ENCODE measurements around the gene USP28.
"Not testable (repeated sequence)": the region's sequence is repeated elsewhere in the genome, so short reads cannot be mapped to it uniquely, and the experiment has no call there.

USP28 gene

DNA sequence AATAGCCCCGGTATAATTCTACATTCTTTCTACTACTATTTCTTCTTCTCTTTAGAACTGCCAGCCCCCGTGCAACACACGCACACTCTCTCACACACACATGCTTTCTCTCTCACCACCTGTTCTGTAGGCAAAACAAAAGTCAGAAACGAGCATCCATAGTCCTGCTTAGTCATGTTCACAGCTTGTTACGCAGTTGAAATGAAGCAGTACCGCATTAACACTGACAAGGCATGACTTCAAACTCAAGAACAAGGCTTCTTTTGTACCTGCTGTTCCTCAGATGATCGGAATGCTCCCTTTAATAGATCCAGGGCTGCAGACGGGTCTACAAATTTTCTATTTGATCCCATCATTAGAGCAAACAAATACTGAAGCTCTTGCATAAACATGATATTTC is 42.2 kb downstream of the USP28 start:
- no peak for DNase-seq

DNA sequence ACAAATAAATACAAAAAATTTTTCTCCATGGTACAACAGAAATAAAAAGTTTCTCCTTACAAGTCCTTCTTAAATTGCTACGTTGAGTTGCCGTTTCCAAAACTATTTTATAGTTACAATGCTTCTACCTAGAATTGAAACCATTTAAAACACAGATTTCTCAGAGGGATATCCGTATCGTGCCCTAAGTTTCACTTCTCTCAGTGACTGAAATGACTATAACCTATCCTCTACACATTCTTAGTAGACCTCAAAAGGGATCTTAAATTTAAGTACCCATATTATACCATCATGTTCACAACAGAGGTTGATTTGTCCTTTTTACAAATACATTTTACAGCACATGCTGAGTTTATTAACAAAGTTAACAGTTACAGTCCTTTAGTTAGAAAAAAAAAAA is 44.1 kb downstream of the USP28 start:
- DNase-seq: no peak

DNA sequence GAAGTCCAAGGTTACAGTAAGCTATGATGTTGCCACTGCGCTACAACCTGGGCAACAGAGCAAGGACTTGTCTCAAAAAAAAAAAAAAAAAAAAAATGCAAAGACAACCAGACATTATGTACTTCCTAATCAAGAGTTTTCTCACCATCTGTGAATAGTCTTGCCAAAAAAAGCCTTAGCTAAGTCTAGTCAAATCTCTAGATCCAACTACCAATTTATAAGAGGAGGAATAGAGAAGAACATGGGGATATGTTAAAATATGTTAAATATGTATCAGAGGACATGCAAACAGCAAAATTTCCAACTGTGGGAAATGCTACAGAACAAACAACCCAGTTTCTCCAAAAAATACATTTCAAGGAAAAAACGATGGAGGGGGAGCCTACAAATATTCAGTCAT is 45.6 kb downstream of the USP28 start:
- DNase-seq: no peak

DNA sequence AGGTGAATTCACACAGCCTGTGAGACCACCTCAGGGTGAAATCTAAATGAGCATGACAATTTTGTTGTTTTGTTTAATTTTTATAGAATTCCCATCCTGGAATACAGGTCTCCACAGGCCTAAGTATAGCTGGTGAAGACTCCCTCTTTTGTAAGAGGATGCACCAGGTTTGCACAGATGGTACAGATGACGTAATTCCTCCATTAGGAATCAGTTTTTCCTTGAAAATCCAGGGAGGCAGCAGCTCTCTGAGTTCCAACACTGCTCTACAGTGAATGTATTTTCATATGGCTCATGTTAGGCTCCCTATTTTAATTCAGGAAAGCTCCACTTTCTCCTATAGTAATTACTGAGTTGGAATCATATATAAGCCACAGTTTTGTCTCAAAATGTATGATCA is 47.2 kb downstream of the USP28 start:
- DNase-seq: no peak

DNA sequence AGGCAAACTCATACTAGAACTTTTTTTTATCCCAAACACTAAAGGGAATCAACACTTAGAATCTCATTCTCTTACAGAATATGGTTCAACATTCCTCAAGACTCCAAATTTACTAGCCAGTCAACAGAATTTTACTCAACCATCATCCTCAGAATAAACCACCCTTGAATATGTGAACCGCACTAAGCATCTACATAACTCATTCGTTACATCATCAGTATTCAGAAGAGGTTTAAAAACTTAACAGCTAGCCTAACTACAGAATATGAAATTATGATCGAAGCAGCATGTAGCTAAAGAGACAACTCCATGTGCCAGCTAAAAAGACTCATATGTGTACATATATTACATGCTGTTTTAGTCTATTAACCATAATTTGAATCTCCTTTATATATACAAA is 47.9 kb downstream of the USP28 start:
- DNase-seq: no peak

DNA sequence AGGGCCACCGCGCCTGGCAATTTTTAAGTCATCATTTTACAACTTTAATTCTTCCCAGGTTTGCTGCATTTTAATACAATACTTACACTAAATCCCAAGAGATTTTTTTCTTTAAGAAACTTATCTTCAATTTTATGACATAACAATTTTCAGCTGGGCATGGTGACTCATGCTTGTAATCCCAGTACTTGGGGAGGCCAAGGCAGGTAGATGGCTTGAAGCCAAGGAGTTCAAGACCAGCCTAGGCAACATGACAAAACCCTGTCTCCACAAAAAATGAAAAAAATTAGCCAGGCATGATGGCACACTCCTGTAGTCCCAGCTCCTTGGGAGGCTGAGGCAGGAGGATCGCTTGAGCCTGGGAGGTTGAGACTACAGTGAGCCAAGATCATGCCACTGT is 56.9 kb downstream of the USP28 start:
- no peak for DNase-seq

DNA sequence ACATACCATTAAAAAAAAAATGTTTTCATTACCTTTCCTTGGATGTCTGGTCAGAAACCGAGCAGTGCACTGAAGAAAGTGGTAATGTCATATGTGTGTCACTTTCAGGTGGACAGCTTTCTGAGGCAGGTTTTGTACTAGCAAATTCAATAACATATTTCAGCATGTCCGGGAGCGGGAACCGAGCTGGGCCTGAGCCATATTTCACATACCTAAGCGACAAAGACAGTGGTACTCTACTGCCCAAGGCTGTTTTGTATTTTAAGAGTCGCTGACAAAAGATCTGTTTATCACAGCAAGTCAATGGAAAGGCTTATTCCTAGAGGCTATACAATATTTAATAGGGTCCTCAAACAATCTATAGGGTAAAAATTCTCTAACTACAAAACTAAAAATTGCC is 57.7 kb downstream of the USP28 start:
- no peak for DNase-seq

DNA sequence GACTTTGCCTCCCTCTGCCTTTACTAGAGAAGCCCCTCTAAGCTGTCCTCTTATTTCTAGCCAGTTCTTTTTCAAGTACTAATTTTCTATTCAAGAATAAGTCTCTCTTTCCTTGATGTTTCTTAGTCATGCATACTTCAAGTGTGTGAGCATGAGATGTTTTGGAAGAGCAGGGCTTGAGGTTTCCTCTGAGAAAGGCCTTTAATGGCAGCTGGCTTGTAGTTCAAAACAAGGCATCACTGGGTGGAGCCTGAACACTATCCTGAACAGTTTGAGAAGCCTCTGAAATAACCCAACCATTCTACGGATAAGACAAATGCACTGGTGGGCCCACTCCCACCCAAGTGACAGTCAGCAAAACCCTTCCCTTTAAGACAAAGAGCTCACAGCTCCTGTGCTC is 58.2 kb downstream of the USP28 start:
- DNase-seq: no peak

DNA sequence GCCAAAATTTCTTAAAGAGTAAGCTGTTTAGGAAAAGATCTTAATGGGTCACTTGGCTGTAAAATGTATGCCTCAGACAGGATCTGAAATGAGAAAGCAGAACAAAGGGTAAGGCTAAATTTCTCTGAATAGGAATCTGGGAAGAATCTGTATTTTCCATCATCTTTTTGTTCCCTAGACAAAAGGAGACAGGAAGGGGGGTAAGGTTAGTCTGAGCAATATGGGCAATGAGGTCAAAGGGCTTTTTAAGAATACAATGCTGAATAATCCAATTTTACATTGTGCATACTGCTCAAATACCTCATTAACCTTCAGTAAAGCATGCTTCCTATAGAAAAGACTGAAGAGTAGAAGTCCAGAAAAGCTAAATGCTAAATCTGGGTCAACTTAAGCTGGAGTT is 61.2 kb downstream of the USP28 start:
- no peak for DNase-seq

DNA sequence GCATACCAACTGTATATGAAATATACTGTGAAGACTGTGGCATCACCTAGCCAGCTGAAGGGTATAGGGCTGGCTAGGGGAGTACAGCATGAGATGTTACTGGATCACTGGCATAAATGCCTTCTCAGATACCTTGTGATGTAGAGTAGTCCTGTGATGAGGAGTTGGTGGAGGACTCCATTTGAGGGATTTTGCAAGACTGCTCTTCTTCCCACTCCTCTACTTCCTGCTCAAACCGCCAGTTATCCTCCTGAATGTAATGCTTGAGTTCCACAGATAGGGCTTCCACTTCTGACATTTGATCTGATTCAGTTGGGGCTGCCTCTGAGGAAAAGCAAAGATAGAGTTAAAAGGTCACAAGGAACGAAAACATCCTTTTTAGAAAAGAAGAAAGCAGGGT is 66.4 kb downstream of the USP28 start:
- no peak for DNase-seq

DNA sequence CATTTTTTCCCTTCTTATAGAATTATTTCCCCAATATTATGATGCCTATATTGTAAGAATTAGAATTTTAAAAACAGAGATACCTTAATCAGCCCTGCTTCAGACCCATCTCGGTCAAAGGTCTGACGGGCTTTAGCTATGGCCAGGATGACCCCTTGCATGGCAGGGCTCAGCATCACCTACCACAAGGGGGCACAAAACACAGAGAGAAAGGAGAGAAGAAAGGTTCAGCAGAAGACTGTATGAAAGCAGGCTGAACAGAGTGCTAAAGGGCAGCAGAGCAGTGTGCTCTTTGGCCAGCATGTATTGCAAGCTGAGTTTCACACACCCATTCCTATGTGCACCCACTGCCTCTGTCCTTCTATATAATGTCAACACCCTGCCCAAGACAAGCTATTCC is 69.0 kb downstream of the USP28 start:
- DNase-seq: no peak

DNA sequence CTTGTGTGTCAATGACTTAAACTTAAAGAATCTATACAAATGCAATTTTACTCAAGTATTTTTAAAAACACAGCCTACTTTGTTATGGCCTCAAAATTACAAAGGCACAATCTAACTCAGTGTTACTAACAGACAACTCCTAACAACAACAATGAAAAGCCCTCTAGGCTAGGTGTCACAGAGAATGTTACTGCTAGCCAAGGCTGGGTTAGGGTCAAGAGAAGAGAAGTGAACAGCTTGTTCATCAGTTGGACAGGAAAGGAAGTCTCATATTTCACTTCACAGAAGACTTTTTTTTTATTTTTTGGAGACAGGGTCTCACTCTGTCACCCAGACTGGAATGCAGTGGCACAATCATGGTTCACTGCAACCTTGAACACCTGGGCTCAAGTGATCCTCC is 69.7 kb downstream of the USP28 start:
- no peak for DNase-seq

DNA sequence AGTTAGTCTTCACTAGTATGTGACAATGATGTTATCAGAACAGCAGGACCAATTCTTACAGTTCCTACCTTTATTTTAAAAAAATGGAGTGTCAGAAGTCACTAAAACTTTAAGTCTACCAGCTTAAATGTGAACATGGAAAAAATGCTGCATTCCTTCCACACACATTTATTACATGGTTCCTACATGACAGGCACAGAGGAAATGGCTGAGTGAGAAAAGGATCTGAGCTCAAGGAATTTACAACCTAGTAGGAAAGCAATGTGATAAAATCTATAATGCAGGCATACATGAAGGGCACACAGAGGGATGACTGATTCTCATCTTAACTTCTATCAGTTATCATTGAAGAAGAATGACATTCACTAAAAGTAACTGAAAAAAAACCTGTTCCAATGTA is 72.8 kb downstream of the USP28 start:
- no peak for DNase-seq

DNA sequence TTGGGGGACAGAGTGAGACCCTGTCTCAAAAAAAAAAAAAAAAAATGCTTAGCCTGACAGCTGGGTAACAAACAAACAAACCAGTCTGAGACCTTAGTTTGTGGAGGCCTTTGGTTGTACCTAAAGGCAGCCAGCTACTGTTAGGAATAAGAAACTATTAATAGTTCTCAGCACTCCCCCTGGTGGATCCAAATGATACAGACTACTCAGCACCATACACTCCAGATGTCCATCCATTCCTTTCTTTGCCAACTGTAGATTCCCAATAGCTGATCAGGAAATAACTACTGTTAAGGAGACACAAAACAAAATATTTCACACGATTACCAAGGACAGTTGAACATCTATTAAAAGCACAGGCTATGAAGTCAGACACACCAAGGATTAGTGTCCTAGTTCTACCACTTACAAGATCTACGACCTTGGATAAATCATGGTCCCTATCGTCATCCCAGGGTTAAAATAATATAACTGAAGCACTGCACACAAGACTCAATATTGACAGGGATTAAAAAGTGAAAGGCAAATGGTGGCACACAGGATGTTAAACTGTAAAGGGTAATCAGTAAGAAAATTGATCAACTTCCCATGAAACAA is 78.6 kb downstream of the USP28 start:
- no peak for DNase-seq

DNA sequence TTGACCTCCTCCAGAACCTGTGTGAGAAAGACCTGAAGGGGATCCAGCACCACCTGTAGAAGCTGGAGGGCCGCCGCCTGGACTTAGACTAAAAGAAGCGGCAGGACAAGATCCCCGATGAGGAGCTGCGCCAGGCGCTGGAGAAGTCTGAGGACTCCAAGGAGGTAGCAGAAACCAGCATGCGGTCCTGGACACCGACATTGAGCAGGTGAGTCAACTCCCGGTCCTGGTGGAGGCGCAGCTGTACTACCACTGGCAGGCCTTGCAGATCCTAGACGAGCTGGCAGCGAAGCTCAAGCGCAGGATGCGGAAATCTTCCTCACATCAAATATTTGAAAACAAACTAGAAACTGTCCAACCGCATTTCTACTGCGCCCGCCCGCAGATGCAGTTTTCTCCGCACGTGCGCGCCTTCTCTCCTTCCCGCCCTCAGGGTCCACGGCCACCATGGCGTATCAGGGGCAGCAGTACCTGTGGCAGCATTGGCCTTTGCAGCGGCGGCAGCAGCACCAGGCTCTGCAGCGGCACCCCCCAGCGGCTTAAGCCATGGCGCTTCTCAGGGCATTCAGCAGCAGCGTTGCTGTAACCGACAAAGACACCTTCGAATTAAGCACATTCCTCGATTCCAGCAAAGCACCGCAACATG is 85.6 kb downstream of the USP28 start:
- DNase-seq: no peak

DNA sequence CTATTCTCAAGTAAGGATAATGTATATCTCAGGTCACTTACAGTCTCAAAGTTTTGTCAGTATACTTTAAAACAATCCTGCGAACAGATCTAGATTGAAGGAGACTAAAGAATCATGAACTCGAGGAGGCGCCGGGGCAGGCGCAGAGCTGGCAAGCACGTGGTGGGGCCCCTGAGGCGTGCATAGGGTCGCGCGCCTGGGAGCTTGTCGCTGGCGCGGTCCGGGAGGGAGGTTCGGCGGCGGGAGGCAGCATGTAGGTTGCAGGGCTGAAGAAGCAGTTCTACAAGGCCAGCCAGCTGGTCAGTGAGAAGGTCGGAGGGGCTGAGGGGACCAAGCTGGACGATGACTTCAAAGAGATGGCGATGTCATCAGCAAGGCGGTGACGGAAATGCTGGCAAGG is 86.4 kb downstream of the USP28 start:
- DNase-seq: not testable (repeated sequence)

DNA sequence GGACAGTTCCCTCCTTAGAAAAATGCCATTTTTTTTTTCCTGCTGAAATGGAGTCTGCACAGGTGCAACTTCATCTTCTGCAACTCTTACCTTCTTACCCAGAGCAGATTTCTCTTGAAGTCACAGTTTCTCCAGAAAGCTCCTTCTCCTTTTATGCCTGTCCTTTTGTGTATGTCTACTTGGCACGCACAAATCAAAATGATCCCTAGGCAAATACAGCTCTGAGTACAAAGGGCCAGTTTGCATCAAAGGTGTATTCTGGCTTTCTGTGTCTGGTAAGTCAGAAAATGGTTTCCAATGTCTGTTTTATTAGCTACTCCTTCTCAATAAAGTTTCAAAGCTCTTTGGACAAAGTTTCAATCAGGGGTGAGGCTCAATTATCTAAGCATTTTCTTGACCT is 93.2 kb downstream of the USP28 start:
- DNase-seq: no peak

DNA sequence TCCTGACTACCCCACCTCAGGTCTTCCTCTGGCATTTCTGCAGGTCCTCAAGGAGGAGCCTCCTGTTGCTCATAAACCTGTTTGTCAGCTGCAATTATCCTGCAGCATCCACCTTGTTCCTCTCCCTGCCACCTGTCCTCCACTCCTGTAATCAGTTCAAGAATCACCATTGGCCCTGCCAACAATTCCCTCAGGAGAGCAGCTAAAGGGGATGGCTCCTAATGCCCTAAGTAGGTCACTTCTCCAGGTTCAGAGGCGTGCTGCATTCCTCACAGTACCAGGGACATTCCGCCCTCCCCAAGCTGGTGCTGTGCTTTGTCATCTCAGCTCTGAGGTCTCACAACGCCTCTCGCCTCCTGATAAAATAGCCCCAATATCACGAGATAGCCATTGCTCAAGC is 93.7 kb downstream of the USP28 start:
- no peak for DNase-seq

DNA sequence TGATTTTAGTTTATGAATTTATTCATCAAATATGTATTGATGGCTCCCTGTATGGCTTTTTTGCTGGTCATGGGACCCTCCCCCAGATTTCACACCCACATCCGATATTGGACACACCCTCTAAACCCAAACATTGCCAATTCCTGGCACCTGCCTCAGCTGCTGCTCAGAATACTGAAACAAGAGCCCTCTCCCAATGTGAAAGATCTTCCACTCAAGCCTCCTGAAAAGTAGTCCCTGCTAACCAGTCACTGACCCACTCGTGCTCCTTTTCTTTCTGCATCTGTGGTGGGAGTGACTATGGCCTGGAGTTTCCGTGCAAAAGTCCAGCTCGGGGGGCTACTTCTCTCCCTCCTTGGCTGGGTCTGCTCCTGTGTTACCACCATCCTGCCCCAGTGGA is 95.9 kb downstream of the USP28 start, which contains the start of gene CLDN25:
CLDN25 (plus strand) TSS at position 301 of the 400 bp plus-strand sequence; CDS start at position 301, 0 bp downstream.
- DNase-seq: no peak

DNA sequence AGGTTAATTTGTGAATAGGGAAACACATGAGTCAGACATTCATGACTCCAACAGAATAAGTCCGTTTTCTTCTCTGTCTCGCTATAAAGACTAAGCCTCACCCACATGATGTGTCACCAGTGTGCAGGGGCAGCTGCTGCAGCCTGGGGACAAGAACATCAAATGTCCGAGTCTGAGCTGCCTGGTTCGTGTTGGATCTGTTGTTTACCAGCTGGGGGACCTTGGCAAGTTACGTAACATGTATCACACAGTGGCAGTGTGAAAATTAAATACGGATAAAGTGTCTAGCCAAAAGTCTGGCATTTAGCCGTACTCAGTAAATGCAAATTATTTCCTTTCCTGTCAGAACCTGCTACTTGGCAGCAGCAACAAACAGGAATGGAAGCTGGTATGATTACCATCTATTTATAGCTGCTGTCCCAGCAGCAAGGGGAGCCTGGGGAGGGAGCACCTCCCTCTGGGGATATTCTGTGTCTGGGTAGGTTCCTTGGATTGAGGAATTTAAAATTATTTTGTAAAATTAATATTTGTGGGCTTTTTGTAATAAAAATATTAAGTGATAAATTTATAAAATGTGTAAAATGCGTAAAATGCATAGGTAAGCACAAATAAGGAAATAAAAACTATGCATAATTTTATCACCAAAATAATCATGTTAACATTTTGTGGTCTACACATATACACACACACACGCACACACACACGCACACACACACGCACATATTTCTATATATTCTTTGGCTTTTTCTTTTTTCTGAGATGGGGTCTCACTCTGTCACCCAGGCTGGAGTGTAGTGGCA is 97.1 kb downstream of the USP28 start:
- no peak for DNase-seq

DNA sequence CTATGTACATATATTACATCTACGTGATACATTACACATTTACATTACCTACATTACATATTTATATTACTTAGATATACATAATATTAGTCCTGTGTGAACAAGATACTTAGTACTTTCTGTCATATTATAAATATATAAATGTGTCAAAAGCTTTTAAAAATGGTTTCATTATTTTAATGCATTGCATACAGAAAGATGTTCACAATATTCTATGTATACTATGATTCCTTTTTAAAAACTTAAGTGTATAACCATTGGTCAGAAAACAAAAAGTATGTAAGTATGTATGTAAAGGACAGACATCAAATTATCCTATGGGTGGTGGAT is 101.2 kb downstream of the USP28 start:
- DNase-seq: no peak

DNA sequence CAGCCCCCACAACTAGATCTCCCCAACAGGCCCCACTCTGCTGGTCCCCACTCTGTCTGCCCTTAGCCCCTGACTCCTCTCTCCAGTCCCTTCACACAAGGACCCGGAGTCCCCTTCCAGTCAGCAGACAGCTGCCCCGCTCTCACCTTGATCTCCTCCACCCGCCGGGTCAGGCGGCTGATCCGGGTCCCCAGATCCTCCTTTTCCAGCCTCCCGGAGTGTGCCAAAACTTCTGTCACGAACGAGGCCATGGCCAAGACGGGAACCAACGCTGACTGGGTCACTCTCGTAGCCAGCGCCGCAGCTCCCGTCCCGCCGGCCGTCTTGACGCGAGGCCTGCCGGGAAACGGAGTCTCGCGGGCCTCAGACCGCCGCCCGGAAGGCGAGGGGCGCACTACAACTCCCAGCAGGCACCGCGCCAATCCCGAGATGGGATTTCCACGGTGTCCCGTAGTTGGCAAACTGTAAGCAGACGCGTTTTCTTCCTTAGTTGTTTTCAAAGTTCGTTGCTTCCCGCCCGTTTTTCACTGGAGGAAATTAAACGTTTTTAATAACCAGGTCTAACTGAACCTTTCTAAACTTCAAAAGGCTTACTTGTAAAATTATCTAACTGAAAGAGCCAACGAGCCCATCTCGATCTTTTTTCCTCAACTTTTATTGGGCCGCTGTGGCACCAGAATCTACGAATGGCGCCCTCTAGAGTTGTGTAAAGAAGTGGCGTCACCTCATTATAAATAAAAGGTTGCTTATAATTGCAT is 101.8 kb downstream of the USP28 start, which contains the start of gene ZW10:
ZW10 (minus strand) TSS at position 277 of the 758 bp plus-strand sequence; CDS start at position 251, 26 bp downstream.
- DNase-seq: peak; percentile 70 to 87 (median 78)

DNA sequence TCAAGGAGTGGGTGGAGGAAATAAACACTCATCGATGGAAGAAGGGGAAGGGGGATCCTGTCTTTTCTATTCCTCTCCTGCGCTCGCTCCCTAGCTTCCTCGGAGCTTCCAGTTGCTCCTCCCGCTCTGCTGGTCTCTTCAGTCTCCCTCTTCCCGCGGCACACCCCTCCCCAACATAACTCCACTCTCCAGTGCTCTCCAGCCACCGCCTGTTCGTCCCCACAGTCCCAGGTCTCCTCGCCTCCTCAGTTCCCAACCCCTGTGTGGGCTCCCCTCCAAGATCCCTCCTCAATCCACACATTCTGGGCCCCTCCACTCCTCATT is 102.3 kb downstream of the USP28 start:
- no peak for DNase-seq

DNA sequence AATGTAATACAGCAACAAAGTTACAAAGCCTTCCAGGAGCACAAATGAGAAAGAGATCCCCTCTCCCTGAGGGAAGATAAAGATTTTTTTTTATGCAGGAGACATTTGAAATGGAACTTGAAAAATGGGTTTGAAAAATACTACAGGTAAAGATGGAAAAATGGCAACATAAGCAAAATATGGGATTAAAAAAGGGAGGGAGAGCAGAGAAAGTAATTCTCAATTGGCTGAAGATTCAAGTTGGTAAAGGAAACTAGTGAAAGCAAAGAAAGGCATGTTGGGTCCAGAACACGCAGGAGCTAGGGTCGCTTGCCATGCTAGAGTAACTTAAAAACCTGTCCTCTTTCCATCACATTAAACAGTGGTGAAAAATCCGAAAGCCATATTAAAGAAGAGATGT is 103.4 kb downstream of the USP28 start:
- DNase-seq: no peak
